GM12892 (cell line): ENCODE data around the gene SULF2.

ENCODE experiments used
- POLR2A ChIP-seq: IDR thresholded peaks from 2 replicates; pipeline ENCODE4 v1.6.1; 2011; ENCODE audit warnings: low read depth, low read length, control low read depth
- POLR2AphosphoS5 ChIP-seq: IDR thresholded peaks from 2 replicates; pipeline ENCODE4 v1.6.1; 2011; ENCODE audit warnings: low read depth, low read length, control low read depth
- TAF1 ChIP-seq: IDR thresholded peaks from 2 replicates; pipeline ENCODE4 v1.6.1; 2011; ENCODE audit warnings: low read depth, mild to moderate bottlenecking, control low read depth, low read length, borderline replicate concordance

GRCh38 chr20:47818016-47818415 lies 32.7 kb upstream of the SULF2 start:
- TF ChIP-seq POLR2AphosphoS5 (no peak), POLR2A (no peak), TAF1 (no peak)
